Stimulated activated CD8-positive, alpha-beta memory T cell treated with anti-CD3 and anti-CD28 coated beads, Interleukin-7, amount 100 ng/mL, for 48 hours (primary cell): ENCODE results near the gene POLR2H.

Experiments
- DNase-seq, 2 donors: peaks; one replicate each; pipeline ENCODE4 v3.0.0-alpha.2; 2020; ENCODE audit warnings: low read depth in 1 of 2; ENCODE audit errors: extremely low read depth in 1 of 2

POLR2H gene

GRCh38 chr3:184352149-184352785 lies 9.2 kb upstream of the POLR2H start:
- DNase-seq, result no peak

GRCh38 chr3:184352897-184353545 lies 8.5 kb upstream of the POLR2H start:
- DNase-seq, result no peak

GRCh38 chr3:184353546-184353941 lies 8.0 kb upstream of the POLR2H start:
- DNase-seq, result no peak

GRCh38 chr3:184354121-184354728 lies 7.3 kb upstream of the POLR2H start:
- DNase-seq, result peak in 1 of 2 donors; percentile 51

GRCh38 chr3:184354754-184355153 lies 6.8 kb upstream of the POLR2H start:
- no peak for DNase-seq

GRCh38 chr3:184355261-184356040 lies 6.1 kb upstream of the POLR2H start:
- no peak for DNase-seq

- DNase-seq, result no peak
These were observed 4.0 kb upstream of the POLR2H start for GRCh38 chr3:184357248-184358123.

- DNase-seq, result no peak
These were observed 3.3 kb upstream of the POLR2H start for GRCh38 chr3:184358124-184358767.

- no peak for DNase-seq
These were observed 2.6 kb upstream of the POLR2H start for GRCh38 chr3:184358921-184359350.

GRCh38 chr3:184359610-184360009 lies 1.9 kb upstream of the POLR2H start:
- DNase-seq, result no peak

- DNase-seq, result no peak
These were observed 1.2 kb upstream of the POLR2H start for GRCh38 chr3:184360070-184360928.

GRCh38 chr3:184360929-184361531 lies 480 bp upstream of the POLR2H start:
- no peak for DNase-seq

- peak in 1 of 2 donors; percentile 34 for DNase-seq
These were observed 590 bp downstream of the POLR2H start for GRCh38 chr3:184361932-184362667.

- DNase-seq, result peak; percentile 96 to 97
These were observed 1.4 kb downstream of the POLR2H start for GRCh38 chr3:184362668-184363546.

- no peak for DNase-seq
These were observed 5.2 kb downstream of the POLR2H start for GRCh38 chr3:184366619-184367289.

- no peak for DNase-seq
These were observed 6.6 kb downstream of the POLR2H start for GRCh38 chr3:184368116-184368515.
